ENCODE measurements around the gene BCAS3. TPM values are rescaled to one million over a fixed set of nuclear protein-coding genes. Genes with fewer than 3 reads are reported as not detected.

The BCAS3 gene
- total and polyA plus RNA-seq, 9 donors = 9.4 to 37.0 (median 21.6) TPM

DNA sequence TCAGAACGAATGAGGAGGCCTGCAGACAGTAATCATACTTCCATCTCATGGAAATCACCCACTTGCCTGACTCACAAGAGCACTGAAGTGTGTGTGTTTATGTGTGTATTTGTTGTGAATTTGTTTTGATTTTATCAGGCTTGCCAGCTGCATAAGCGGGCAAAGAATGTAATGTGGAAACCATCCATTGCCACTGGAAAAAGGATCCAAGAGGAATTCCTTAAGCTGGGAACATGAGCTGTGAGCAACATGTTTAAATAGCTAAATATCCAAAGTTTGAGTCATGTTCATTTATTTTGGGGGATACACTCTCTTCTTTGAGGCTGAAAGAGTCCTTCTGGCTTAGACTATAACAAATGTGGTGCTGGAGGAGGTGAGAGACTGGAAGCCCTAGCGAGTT, 523.6 kb downstream of the BCAS3 start:
- Histone ChIP-seq H3K4me1 (ENCODE audit: insufficient read depth) (peaks cover 11% of the 10 kb centered on the region), H3K27me3 (no peaks in the 10 kb centered on the region), H3K9me3 (no peaks in the 10 kb centered on the region), H3K36me3 (no peaks in the 10 kb centered on the region), H3K27ac (peak overlapping the region in 1 of 2 donors; percentile 13), H3K4me3 (no peak overlapping the region)
- 30 to 39% (median 31%) methylated on average over 3 of the region's 3 CpGs for WGBS, 3 donors
- TF ChIP-seq EP300 (IDR thresholded peaks at IDR 0.05) = no peak
- TF ChIP-seq, protein P1, sequence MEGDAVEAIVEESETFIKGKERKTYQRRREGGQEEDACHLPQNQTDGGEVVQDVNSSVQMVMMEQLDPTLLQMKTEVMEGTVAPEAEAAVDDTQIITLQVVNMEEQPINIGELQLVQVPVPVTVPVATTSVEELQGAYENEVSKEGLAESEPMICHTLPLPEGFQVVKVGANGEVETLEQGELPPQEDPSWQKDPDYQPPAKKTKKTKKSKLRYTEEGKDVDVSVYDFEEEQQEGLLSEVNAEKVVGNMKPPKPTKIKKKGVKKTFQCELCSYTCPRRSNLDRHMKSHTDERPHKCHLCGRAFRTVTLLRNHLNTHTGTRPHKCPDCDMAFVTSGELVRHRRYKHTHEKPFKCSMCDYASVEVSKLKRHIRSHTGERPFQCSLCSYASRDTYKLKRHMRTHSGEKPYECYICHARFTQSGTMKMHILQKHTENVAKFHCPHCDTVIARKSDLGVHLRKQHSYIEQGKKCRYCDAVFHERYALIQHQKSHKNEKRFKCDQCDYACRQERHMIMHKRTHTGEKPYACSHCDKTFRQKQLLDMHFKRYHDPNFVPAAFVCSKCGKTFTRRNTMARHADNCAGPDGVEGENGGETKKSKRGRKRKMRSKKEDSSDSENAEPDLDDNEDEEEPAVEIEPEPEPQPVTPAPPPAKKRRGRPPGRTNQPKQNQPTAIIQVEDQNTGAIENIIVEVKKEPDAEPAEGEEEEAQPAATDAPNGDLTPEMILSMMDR (IDR thresholded peaks at IDR 0.05) = no peak
- no peak for TF ChIP-seq POLR2A (IDR thresholded peaks at IDR 0.05)
- intact Hi-C loops (cut with DNase I) = no loop called here
- no peak for DNase-seq

DNA sequence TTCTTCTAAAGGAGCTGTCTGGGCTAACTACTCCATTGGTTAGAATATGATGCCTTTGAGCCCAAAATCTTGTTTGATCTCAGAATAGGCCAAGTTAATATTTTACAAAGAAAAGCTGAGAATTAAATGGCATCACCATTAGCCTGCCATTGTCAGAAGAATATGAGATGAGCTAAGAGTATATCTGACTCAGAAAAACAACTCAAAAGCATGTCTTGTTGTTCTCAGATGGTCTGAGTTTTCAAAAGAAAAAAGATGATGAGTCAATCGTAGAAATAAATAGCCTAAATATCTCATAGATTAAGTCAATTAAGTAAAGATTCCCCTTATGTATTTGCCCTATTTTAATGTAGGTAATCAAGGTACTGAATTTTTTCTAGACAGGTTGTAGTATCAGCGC, 524.9 kb downstream of the BCAS3 start:
- Histone ChIP-seq H3K27me3 (no peaks in the 10 kb centered on the region), H3K27ac (no peak overlapping the region), H3K9me3 (no peaks in the 10 kb centered on the region), H3K4me1 (ENCODE audit: insufficient read depth) (peaks cover 11% of the 10 kb centered on the region), H3K36me3 (no peaks in the 10 kb centered on the region), H3K4me3 (no peak overlapping the region)
- 88 to 90% (median 89%) methylated on average over 2 of the region's 2 CpGs for WGBS, 3 donors
- no peak for DNase-seq
- intact Hi-C loops (cut with DNase I) = no loop called here
- TF ChIP-seq EP300 (IDR thresholded peaks at IDR 0.05) (no peak), POLR2A (IDR thresholded peaks at IDR 0.05) (no peak)
- TF ChIP-seq, protein P1 (IDR thresholded peaks at IDR 0.05) = no peak

DNA sequence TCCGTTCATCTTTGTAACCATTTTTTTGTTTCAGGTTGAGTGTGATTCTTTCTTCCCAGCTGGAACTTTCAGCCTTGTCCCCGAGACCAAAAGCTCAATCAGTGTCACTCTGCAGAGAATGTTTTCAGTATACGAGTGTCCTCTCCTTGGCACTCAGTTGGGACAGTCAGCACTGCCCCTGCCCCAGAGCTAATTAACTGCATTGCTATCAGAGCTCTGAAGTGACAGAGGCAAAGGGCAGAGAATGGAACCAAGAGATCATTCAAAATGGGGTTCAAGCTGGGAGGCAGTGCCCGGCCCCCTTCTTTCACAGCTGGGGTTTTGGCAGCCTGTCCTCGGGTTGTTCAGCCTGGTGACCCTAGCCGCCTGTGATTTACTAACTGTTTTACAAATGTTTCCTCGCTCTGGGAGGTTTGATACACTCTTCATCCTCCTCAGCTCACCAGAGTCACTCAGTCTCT, 526.0 kb downstream of the BCAS3 start:
- H3K4me1 ChIP-seq (ENCODE audit: insufficient read depth) = peaks cover 14% of the 10 kb centered on the region
- H3K27me3 ChIP-seq = no peaks in the 10 kb centered on the region
- TF ChIP-seq, protein P1 (IDR thresholded peaks at IDR 0.05) = no peak
- TF ChIP-seq POLR2A (IDR thresholded peaks at IDR 0.05) = no peak
- TF ChIP-seq EP300 (IDR thresholded peaks at IDR 0.05) = no peak
- intact Hi-C loops (cut with DNase I) = no loop called here
- 8 to 20% (median 14%) methylated on average over 7 of the region's 7 CpGs for WGBS, 3 donors
- DNase-seq = peak in 3 of 5 donors; percentile 18 to 45 (median 29)
- H3K27ac ChIP-seq = peak overlapping the region in 1 of 2 donors; percentile 23
- H3K9me3 ChIP-seq = no peaks in the 10 kb centered on the region
- H3K4me3 ChIP-seq = no peak overlapping the region
- no peaks in the 10 kb centered on the region for H3K36me3 ChIP-seq

DNA sequence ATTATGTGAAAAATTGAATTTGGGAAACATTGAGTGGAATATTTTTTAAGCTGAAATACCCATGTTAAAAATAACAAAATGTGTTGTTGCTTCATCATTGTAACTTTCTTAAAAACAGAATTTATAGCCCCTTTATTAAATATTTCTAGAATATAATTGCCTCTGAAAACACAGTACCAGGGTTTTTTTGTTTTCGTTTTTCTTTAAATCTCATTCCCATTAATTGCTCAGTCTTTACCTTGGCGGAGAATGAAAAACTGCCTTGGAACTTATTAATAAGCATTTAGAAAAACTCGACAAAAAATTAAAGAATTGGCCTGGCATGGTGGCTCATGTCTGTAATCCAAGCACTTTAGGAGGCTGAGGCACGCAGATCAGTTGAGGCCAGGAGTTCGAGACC, 526.8 kb downstream of the BCAS3 start:
- intact Hi-C loops (cut with DNase I) = no loop called here
- WGBS, 3 donors = 60 to 67% (median 61%) methylated on average over 5 of the region's 5 CpGs
- H3K9me3 ChIP-seq = no peaks in the 10 kb centered on the region
- H3K4me1 ChIP-seq (ENCODE audit: insufficient read depth) = peaks cover 14% of the 10 kb centered on the region
- H3K27ac ChIP-seq = peak overlapping the region in 1 of 2 donors; percentile 7
- no peak overlapping the region for H3K4me3 ChIP-seq
- TF ChIP-seq POLR2A (IDR thresholded peaks at IDR 0.05) = no peak
- no peak for TF ChIP-seq EP300 (IDR thresholded peaks at IDR 0.05)
- TF ChIP-seq, protein P1 (IDR thresholded peaks at IDR 0.05) = no peak
- H3K27me3 ChIP-seq = no peaks in the 10 kb centered on the region
- no peaks in the 10 kb centered on the region for H3K36me3 ChIP-seq
- no peak for DNase-seq

Data from ovary (tissue), 9 donors.